Breast epithelium (tissue), 4 donors: Measurements from ENCODE around the gene SNRK. TPM values are rescaled to one million over a fixed set of nuclear protein-coding genes. Genes with fewer than 3 reads are reported as not detected.

Source experiments
- DNase-seq, 2 donors: peaks; one replicate each; pipeline ENCODE4 v3.0.0-alpha.2; 2019; ENCODE audit warnings: low spot score in 2 of 2
- H3K27ac ChIP-seq, 2 donors: fragments of 200-600 bp; sonication (generic) in 1 of 2; one replicate each; pipeline ENCODE4 v1.5.1; 2016 to 2019; ENCODE audit warnings: mild to moderate bottlenecking in 1 of 2
- H3K27me3 ChIP-seq, 2 donors: fragments of 200-600 bp; sonication (generic) in 1 of 2; one replicate each; pipeline versions ENCODE4 v1.5.1 to v1.6.0; 2017 to 2019; ENCODE audit warnings: control low read depth in 1 of 2, mild to moderate bottlenecking in 1 of 2
- H3K36me3 ChIP-seq: fragments of 200-600 bp; one replicate; pipeline ENCODE4 v1.5.1; 2019
- H3K4me1 ChIP-seq, 2 donors: fragments of 200-600 bp; sonication (generic); one replicate each; pipeline ENCODE4 v1.5.1; 2016 to 2019; ENCODE audit warnings: control low read depth in 1 of 2
- H3K4me3 ChIP-seq, 3 donors: fragments of 200-600 bp; sonication (generic); 1 replicate in 2 of 3; 2 replicates in 1 of 3; pipeline ENCODE4 v1.5.1; 2016 to 2019; ENCODE audit warnings: mild to moderate bottlenecking in 3 of 3, moderate library complexity in 2 of 3
- H3K9me3 ChIP-seq, 2 donors: fragments of 200-600 bp; sonication (generic) in 1 of 2; one replicate each; pipeline ENCODE4 v1.5.1; 2016 to 2019; ENCODE audit warnings: control low read depth in 1 of 2
- POLR2A ChIP-seq: fragments of 450-650 bp; IDR thresholded peaks from one replicate; pipeline ENCODE4 v1.6.1; 2016; ENCODE audit warnings: antibody characterized with exemption, mild to moderate bottlenecking, moderate library complexity
- POLR2AphosphoS5 ChIP-seq, 3 donors: sonication (generic); formaldehyde crosslinking; IDR thresholded peaks; one replicate each; pipeline ENCODE4 v1.6.1; 2017; ENCODE audit warnings: antibody characterized with exemption in 3 of 3
- intact Hi-C: fragments of 100-400 bp; cut with DNase I; formaldehyde crosslinking; loops from one replicate; pipeline ENCODE4 v1.15.1; 2023; ENCODE audit warnings: low total_unique reads
- total RNA-seq, 3 donors: library from RNA; depleted of rRNA; stranded (reverse); fragments of >200 nt; gene quantifications; one replicate each; pipeline ENCODE4 v1.1.0, GENCODE V29; 2016
- TF ChIP-seq, protein P1 (sequence below), 3 donors: fragments of 450-650 bp; IDR thresholded peaks; one replicate each; pipeline ENCODE4 v1.5.1; 2016 to 2017; ENCODE audit warnings: antibody characterized with exemption in 3 of 3, mild to moderate bottlenecking in 3 of 3, moderate library complexity in 3 of 3

The SNRK gene
- total RNA-seq, 3 donors from 2014 or later = 52.0 to 84.9 (median 72.8) TPM

DNA sequence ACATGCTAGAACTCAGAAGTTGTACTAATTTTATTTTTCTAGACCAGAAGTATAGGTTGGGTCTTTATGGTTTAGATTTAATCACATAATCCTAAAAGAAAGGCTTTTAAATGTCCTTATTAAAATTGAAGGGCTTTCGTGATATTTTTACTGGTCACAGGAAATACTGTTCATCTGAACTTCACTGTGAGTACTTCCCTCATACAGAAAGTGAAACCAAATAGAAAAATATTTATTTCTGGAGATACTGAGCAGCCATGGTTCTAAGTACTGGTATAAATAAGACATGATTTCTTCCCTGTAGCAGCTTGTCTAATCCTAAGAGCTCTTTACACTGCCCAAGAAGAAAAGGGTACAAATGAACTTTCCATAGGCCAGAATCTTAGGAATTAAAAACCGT is 2.0 kb downstream of the SNRK start:
- no peaks in the 10 kb centered on the region for H3K36me3 ChIP-seq
- peaks cover 0 to 11% of the 10 kb centered on the region in 2 donors for H3K4me1 ChIP-seq
- no peaks in the 10 kb centered on the region for H3K27me3 ChIP-seq
- no peak for DNase-seq
- no peaks in the 10 kb centered on the region for H3K9me3 ChIP-seq
- peak overlapping the region; percentile 61 to 87 (median 66) for H3K4me3 ChIP-seq
- intact Hi-C loops = no loop called here
- H3K27ac ChIP-seq = peak overlapping the region; percentile 21 to 65
- TF ChIP-seq, protein P1, sequence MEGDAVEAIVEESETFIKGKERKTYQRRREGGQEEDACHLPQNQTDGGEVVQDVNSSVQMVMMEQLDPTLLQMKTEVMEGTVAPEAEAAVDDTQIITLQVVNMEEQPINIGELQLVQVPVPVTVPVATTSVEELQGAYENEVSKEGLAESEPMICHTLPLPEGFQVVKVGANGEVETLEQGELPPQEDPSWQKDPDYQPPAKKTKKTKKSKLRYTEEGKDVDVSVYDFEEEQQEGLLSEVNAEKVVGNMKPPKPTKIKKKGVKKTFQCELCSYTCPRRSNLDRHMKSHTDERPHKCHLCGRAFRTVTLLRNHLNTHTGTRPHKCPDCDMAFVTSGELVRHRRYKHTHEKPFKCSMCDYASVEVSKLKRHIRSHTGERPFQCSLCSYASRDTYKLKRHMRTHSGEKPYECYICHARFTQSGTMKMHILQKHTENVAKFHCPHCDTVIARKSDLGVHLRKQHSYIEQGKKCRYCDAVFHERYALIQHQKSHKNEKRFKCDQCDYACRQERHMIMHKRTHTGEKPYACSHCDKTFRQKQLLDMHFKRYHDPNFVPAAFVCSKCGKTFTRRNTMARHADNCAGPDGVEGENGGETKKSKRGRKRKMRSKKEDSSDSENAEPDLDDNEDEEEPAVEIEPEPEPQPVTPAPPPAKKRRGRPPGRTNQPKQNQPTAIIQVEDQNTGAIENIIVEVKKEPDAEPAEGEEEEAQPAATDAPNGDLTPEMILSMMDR (IDR thresholded peaks at IDR 0.05) = no peak
- no peak for TF ChIP-seq POLR2AphosphoS5 (IDR thresholded peaks at IDR 0.05)
- no peak for TF ChIP-seq POLR2A

DNA sequence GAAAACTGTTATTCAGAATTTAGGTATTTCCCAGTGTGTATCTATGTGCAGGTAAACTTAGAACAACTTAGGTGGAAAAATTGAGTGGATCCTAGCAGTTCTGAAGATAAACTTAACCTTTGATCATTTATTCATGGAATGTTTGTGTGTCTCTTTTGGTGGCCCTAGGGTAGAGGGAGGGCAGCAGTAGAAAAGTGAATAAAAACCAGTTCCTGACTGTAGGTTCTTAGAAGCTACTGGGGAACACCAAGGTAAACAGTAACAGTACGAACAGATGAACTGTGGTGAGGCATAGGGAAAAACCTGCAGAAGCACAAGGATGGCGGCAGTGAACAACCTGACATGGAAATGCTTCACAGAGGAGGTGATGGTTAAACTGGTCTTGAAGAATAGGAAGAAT is 2.5 kb downstream of the SNRK start:
- intact Hi-C loops = no loop called here
- Histone ChIP-seq H3K4me1 (peaks cover 0 to 11% of the 10 kb centered on the region in 2 donors), H3K27ac (peak overlapping the region; percentile 21 to 65)

GRCh38 chr3:43289401-43289800 is 3.1 kb downstream of the SNRK start:
- TF ChIP-seq, protein P1 (IDR thresholded peaks at IDR 0.05) = no peak
- TF ChIP-seq POLR2AphosphoS5 (IDR thresholded peaks at IDR 0.05) (no peak), POLR2A (no peak)
- peaks cover 0 to 11% of the 10 kb centered on the region in 2 donors for H3K4me1 ChIP-seq
- DNase-seq = no peak
- no peaks in the 10 kb centered on the region for H3K9me3 ChIP-seq
- intact Hi-C loops = no loop called here
- H3K4me3 ChIP-seq = peak overlapping the region; percentile 61 to 87 (median 66)
- peak overlapping the region; percentile 21 to 65 for H3K27ac ChIP-seq
- no peaks in the 10 kb centered on the region for H3K27me3 ChIP-seq
- H3K36me3 ChIP-seq = no peaks in the 10 kb centered on the region

More for the DNA sequence above, 2.5 kb downstream of the SNRK start:
- Histone ChIP-seq H3K27me3 (no peaks in the 10 kb centered on the region), H3K4me3 (peak overlapping the region; percentile 61 to 87 (median 66)), H3K36me3 (no peaks in the 10 kb centered on the region), H3K9me3 (no peaks in the 10 kb centered on the region)
- no peak for DNase-seq
- TF ChIP-seq POLR2A (no peak), POLR2AphosphoS5 (IDR thresholded peaks at IDR 0.05) (no peak)
- TF ChIP-seq, protein P1 (IDR thresholded peaks at IDR 0.05) = no peak

GRCh38 chr3:43289841-43290470 is 3.6 kb downstream of the SNRK start:
- no peaks in the 10 kb centered on the region for H3K36me3 ChIP-seq
- intact Hi-C loops = no loop called here
- H3K9me3 ChIP-seq = no peaks in the 10 kb centered on the region
- TF ChIP-seq, protein P1 (IDR thresholded peaks at IDR 0.05) = no peak
- TF ChIP-seq POLR2AphosphoS5 (IDR thresholded peaks at IDR 0.05) (no peak), POLR2A (no peak)
- DNase-seq = no peak
- peak overlapping the region; percentile 21 to 36 for H3K27ac ChIP-seq
- peaks cover 0 to 11% of the 10 kb centered on the region in 2 donors for H3K4me1 ChIP-seq
- peak overlapping the region in 1 of 3 donors; percentile 87 for H3K4me3 ChIP-seq
- no peaks in the 10 kb centered on the region for H3K27me3 ChIP-seq

DNA sequence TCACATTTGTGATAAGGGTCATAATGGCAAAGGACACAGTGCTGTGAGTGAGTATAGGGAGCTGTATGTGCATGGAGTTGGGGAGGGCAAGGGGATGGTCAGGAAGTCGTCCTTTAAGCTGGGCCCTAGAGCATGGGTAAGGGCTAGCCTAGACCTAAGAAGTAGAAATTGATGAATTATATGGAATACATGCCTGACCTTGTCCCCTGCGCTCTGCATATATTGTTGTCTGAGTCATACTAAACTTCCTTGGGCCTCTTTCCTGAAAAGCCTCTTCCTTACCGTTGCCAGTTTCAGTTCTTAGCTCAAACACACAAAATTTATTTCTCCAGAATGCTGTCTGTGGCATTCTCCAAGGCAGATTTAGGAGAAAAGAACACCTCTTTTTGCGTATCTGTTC is 4.6 kb downstream of the SNRK start:
- peak overlapping the region; percentile 36 to 46 for H3K27ac ChIP-seq
- DNase-seq = no peak
- intact Hi-C loops = no loop called here
- H3K36me3 ChIP-seq = no peaks in the 10 kb centered on the region
- H3K4me1 ChIP-seq = peaks cover 0 to 11% of the 10 kb centered on the region in 2 donors
- TF ChIP-seq POLR2AphosphoS5 (IDR thresholded peaks at IDR 0.05) = no peak
- H3K4me3 ChIP-seq = peak overlapping the region in 1 of 3 donors; percentile 32
- no peaks in the 10 kb centered on the region for H3K27me3 ChIP-seq
- H3K9me3 ChIP-seq = no peaks in the 10 kb centered on the region
